A673 (cell line): Measurements from ENCODE around the gene STRBP.

Experiments used
- EZH2 ChIP-seq: fragments of 200-600 bp; sonication (generic); IDR thresholded peaks from 2 replicates; pipeline ENCODE4 v1.6.1; 2017; ENCODE audit warnings: borderline replicate concordance, low read depth, mild to moderate bottlenecking, mixed read lengths, antibody characterized with exemption, low read length; ENCODE audit not compliant: poor library complexity, severe bottlenecking
- TF ChIP-seq, protein P1 (sequence below): fragments of 300-800, 200-600 bp; sonication (generic); conservative IDR thresholded peaks from 2 replicates; pipeline ENCODE4 v1.5.1; 2017; ENCODE audit warnings: low read depth, mild to moderate bottlenecking, antibody characterized with exemption, low read length, moderate library complexity, mixed read lengths

DNA sequence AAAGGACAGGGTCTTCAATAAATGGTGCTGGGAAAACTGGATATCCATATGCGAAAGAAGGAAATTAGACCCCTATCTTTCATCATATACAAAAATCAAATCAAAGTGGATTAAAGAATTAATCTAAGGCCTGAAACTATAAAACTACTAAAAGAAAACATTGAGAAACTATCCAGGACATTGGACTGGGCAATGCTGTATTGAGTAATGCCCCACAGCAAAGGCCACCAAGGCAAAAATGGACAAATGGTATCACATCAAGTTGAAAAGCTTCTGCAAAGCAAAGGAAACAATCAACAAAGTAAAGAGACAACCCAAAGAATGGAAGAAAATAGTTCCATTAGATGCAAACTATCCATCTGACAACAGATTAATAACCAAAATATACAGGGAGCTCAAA is 72.3 kb downstream of the STRBP start:
- TF ChIP-seq, protein P1, sequence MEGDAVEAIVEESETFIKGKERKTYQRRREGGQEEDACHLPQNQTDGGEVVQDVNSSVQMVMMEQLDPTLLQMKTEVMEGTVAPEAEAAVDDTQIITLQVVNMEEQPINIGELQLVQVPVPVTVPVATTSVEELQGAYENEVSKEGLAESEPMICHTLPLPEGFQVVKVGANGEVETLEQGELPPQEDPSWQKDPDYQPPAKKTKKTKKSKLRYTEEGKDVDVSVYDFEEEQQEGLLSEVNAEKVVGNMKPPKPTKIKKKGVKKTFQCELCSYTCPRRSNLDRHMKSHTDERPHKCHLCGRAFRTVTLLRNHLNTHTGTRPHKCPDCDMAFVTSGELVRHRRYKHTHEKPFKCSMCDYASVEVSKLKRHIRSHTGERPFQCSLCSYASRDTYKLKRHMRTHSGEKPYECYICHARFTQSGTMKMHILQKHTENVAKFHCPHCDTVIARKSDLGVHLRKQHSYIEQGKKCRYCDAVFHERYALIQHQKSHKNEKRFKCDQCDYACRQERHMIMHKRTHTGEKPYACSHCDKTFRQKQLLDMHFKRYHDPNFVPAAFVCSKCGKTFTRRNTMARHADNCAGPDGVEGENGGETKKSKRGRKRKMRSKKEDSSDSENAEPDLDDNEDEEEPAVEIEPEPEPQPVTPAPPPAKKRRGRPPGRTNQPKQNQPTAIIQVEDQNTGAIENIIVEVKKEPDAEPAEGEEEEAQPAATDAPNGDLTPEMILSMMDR = no peak
- TF ChIP-seq EZH2 = no peak
